Endothelial cell (in vitro differentiated cells): Measurements from ENCODE around the gene MMP12. TPM values are rescaled to one million over a fixed set of nuclear protein-coding genes. Genes with fewer than 3 reads are reported as not detected.

Source experiments
- DNase-seq: peaks from one replicate; pipeline ENCODE4 v3.0.0; 2021; ENCODE audit warnings: low spot score
- H3K27ac Mint-ChIP-seq: one replicate; pipeline ENCODE4 v1.8.0; 2021; ENCODE audit warnings: mixed read lengths, inconsistent platforms; ENCODE audit not compliant: unreplicated experiment
- H3K27me3 Mint-ChIP-seq: one replicate; pipeline ENCODE4 v1.8.0; 2021; ENCODE audit warnings: mild to moderate bottlenecking, moderate library complexity, mixed read lengths, inconsistent platforms; ENCODE audit not compliant: unreplicated experiment
- H3K36me3 Mint-ChIP-seq: one replicate; pipeline ENCODE4 v1.8.0; 2021; ENCODE audit warnings: mild to moderate bottlenecking, low read depth, mixed read lengths, inconsistent platforms; ENCODE audit not compliant: unreplicated experiment
- H3K4me1 Mint-ChIP-seq: one replicate; pipeline ENCODE4 v1.8.0; 2021; ENCODE audit warnings: mild to moderate bottlenecking, mixed read lengths, inconsistent platforms; ENCODE audit not compliant: unreplicated experiment
- H3K4me3 Mint-ChIP-seq: one replicate; pipeline ENCODE4 v1.8.0; 2021; ENCODE audit warnings: mild to moderate bottlenecking, mixed read lengths, inconsistent platforms; ENCODE audit not compliant: unreplicated experiment
- H3K9me3 Mint-ChIP-seq: one replicate; pipeline ENCODE4 v1.8.0; 2021; ENCODE audit warnings: mixed read lengths, inconsistent platforms; ENCODE audit not compliant: unreplicated experiment
- total RNA-seq: library from RNA; stranded (reverse); fragmentation: NEBNext Ultra II Directional; extraction: Animal tissue kit (Norgen Biotek cat#: 25700); gene quantifications from one replicate; pipeline ENCODE4 v1.2.1, GENCODE V29; 2021; ENCODE audit not compliant: unreplicated experiment
- TF ChIP-seq, protein P1 (sequence below): fragments of 200-600 bp; sonication (generic); IDR thresholded peaks from one replicate; pipeline ENCODE4 v1.5.0; 2021; ENCODE audit warnings: antibody characterized with exemption; ENCODE audit not compliant: unreplicated experiment

MMP12 gene
- total RNA-seq, 1 donor from 2014 or later = not detected

DNA sequence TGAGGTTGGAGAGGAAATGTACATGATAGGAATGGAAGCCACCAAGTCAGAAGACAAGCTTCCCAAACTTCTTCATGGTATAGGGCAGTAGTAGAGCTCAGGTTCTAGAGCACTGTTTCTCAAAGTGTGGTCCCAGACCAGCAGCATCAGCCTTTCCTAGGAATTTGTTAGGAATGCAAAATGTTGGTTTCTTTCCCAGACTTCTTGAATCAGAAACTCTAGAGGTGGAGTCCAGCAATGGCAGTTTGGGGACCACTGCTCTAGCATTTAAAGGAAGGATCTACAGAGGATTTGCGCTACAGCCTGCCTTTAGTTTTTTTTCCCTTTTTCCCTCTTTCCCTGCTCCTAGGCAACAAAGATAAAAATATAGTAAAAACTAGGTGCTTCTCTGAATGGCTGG, 17.0 kb upstream of the MMP12 start:
- Mint-ChIP-seq H3K4me3 (no peak overlapping the region), H3K27me3 (no peaks in the 10 kb centered on the region), H3K9me3 (no peaks in the 10 kb centered on the region), H3K36me3 (no peaks in the 10 kb centered on the region), H3K4me1 (no peaks in the 10 kb centered on the region), H3K27ac (no peak overlapping the region)
- TF ChIP-seq, protein P1, sequence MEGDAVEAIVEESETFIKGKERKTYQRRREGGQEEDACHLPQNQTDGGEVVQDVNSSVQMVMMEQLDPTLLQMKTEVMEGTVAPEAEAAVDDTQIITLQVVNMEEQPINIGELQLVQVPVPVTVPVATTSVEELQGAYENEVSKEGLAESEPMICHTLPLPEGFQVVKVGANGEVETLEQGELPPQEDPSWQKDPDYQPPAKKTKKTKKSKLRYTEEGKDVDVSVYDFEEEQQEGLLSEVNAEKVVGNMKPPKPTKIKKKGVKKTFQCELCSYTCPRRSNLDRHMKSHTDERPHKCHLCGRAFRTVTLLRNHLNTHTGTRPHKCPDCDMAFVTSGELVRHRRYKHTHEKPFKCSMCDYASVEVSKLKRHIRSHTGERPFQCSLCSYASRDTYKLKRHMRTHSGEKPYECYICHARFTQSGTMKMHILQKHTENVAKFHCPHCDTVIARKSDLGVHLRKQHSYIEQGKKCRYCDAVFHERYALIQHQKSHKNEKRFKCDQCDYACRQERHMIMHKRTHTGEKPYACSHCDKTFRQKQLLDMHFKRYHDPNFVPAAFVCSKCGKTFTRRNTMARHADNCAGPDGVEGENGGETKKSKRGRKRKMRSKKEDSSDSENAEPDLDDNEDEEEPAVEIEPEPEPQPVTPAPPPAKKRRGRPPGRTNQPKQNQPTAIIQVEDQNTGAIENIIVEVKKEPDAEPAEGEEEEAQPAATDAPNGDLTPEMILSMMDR = no peak
- no peak for DNase-seq

DNA sequence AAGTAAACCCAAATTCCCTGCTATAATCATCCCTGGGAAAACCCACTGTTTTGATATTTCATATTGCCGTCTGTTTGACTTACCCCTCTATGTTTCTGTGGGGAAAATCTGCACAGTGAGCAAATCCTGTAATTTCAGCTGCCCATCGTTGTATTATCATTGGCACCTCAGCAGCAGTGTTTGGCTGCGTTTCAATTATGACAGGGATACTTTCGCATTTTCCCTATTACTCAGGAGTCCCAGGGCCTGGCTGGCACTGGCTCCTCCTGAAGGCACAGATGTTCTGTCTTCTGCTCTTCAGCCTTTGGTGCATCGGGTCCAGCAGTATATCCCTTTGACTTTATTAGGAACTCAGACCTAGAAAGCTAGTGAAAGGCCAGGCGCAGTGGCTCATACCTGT, 12.2 kb upstream of the MMP12 start:
- Mint-ChIP-seq H3K4me3 (no peak overlapping the region), H3K9me3 (no peaks in the 10 kb centered on the region), H3K36me3 (no peaks in the 10 kb centered on the region), H3K27me3 (peaks cover 1% of the 10 kb centered on the region), H3K4me1 (no peaks in the 10 kb centered on the region), H3K27ac (no peak overlapping the region)
- TF ChIP-seq, protein P1 = no peak
- no peak for DNase-seq

DNA sequence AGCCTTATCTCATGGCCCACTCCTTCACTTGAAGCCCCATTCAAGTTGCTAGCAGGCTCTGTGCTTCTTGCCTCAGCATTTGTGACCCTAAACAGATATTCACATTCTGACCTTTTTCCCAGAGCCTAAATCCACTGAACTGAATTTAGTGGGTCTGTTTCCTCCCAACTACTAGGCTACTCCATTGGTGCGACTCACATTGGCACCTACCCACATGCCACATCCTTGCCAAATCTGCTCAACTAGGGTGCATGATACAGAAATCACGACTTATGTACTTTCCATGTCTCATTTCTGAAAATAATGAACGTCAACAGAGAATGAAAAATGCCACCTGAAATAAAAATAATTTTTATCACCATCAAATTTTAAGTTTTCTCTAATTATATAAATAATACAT, 8.4 kb upstream of the MMP12 start:
- TF ChIP-seq, protein P1 = no peak
- H3K27ac Mint-ChIP-seq = no peak overlapping the region
- H3K4me3 Mint-ChIP-seq = no peak overlapping the region
- DNase-seq = no peak
- peaks cover 3% of the 10 kb centered on the region for H3K4me1 Mint-ChIP-seq
- H3K36me3 Mint-ChIP-seq = no peaks in the 10 kb centered on the region
- H3K9me3 Mint-ChIP-seq = no peaks in the 10 kb centered on the region
- H3K27me3 Mint-ChIP-seq = peaks cover 1% of the 10 kb centered on the region

DNA sequence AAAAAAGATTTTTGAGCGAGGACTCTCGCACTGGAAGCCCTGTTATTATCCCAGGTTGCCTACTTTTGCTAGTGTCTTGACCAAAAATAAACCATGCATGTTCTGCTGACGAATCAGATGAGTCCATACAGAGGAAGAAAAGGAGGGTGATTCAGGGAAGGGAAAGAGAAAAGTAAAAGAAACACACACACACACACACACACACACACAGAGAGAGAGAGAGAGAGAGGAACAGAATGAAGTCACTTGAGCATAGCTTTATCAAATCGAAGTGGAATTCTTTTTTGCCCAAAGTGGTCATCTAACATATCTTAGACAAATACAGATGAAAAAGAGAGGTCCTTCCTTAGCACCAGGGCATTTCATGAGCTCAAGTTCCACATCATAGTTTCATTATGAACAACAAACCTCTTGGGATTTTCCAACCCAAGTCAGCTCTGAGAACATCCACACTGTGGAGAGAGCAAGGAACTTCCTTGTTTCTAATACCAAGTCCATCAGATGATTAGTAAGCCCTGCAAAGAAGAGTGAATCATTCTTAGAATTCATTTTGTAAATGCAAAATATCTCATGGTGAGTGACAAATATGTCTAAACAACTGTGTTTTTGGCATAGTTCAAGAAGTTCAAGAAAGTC, 7.7 kb upstream of the MMP12 start:
- H3K4me1 Mint-ChIP-seq = peaks cover 3% of the 10 kb centered on the region
- H3K27ac Mint-ChIP-seq = no peak overlapping the region

DNA sequence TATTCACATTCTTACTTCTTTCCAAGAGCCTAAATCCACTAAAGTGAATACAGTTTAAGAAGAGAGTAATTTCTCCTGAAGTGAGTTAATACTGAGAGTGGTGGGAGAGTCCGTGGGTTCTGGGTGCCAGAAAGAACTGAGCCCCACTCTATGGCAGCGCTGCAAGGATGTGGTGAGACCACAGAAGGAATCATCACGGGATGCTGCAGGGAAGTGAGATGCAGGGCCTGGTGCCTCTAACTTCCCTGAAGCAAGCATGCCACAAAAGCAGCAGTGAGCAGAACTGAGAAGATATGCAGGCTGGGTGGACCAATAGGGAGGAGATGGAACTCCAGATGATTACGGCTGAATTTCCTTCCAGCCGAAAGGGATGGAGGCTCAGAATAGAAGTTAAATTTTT, 5.0 kb upstream of the MMP12 start:
- Mint-ChIP-seq H3K27ac (no peak overlapping the region), H3K4me3 (no peak overlapping the region), H3K27me3 (peaks cover 1% of the 10 kb centered on the region), H3K4me1 (peaks cover 3% of the 10 kb centered on the region), H3K9me3 (no peaks in the 10 kb centered on the region), H3K36me3 (no peaks in the 10 kb centered on the region)
- TF ChIP-seq, protein P1 = no peak
- DNase-seq = no peak

More for the DNA sequence above, 7.7 kb upstream of the MMP12 start:
- Mint-ChIP-seq H3K4me3 (no peak overlapping the region), H3K9me3 (no peaks in the 10 kb centered on the region), H3K27me3 (peaks cover 1% of the 10 kb centered on the region), H3K36me3 (no peaks in the 10 kb centered on the region)
- no peak for DNase-seq
- TF ChIP-seq, protein P1 = no peak
